ENCODE results near the gene SPC24.

Gene SPC24

GRCh38 chr19:11155373-11156120, at the start of gene SPC24:
SPC24 (minus strand) TSS chr19:11155782; CDS start chr19:11155776, 6 bp downstream.
- peak; percentile 97 for DNase-seq

- DNase-seq: no peak
Observed at GRCh38 chr19:11204943-11205349, 49.4 kb upstream of the SPC24 start.

- DNase-seq: no peak
Observed at GRCh38 chr19:11204076-11204602, 48.6 kb upstream of the SPC24 start.

- no peak for DNase-seq
Observed at GRCh38 chr19:11203194-11204075, 47.9 kb upstream of the SPC24 start.

GRCh38 chr19:11202488-11203193, 47.1 kb upstream of the SPC24 start:
- no peak for DNase-seq

- no peak for DNase-seq
Observed at GRCh38 chr19:11201791-11202190, 46.2 kb upstream of the SPC24 start.

- no peak for DNase-seq
Observed at GRCh38 chr19:11200931-11201330, 45.3 kb upstream of the SPC24 start.

GRCh38 chr19:11200015-11200574, 44.5 kb upstream of the SPC24 start:
- DNase-seq: no peak

- no peak for DNase-seq
Observed at GRCh38 chr19:11199517-11199916, 43.9 kb upstream of the SPC24 start.

GRCh38 chr19:11198769-11199424, 43.3 kb upstream of the SPC24 start:
- no peak for DNase-seq

- DNase-seq: no peak
Observed at GRCh38 chr19:11198175-11198534, 42.6 kb upstream of the SPC24 start.

- peak; percentile 47 for DNase-seq
Observed at GRCh38 chr19:11197291-11198174, 42.0 kb upstream of the SPC24 start, which contains the start of gene KANK2. KANK2 (minus strand) TSS chr19:11197545; CDS start chr19:11194511, 3,034 bp downstream.

- DNase-seq: no peak
Observed at GRCh38 chr19:11196406-11197287, 41.1 kb upstream of the SPC24 start.

GRCh38 chr19:11195681-11196080, 40.1 kb upstream of the SPC24 start:
- DNase-seq: no peak

- DNase-seq: no peak
Observed at GRCh38 chr19:11194656-11195558, 39.3 kb upstream of the SPC24 start.

GRCh38 chr19:11194173-11194572, 38.6 kb upstream of the SPC24 start:
- no peak for DNase-seq

GRCh38 chr19:11192957-11193939, 37.7 kb upstream of the SPC24 start:
- DNase-seq: no peak

- no peak for DNase-seq
Observed at GRCh38 chr19:11191934-11192333, 36.4 kb upstream of the SPC24 start.
